Head of caudate nucleus (tissue), 42 donors: ENCODE results near the gene KCNK10.
A peak's percentile ranks its signal among the peaks of the same experiment; 100 is the strongest.

Source experiments
- DNase-seq, 42 donors: peaks; one replicate each; pipeline versions ENCODE4 v3.0.0 to v3.0.0-alpha.2; 2020 to 2021; ENCODE audit warnings: mixed read lengths in 7 of 42
- intact Hi-C: fragments of 100-400 bp; cut with DNase I; formaldehyde crosslinking; loops from one replicate; pipeline ENCODE4 v1.15.0; 2022

KCNK10 gene

GRCh38 chr14:88323086-88323522 lies at the start of gene KCNK10:
KCNK10 (minus strand) TSS chr14:88323269; CDS start chr14:88322798, 471 bp downstream.
- DNase-seq = peak in 36 of 42 donors; percentile 32 to 74 (median 52)
- intact Hi-C loops = no loop called here

GRCh38 chr14:88369496-88369895 lies 46.4 kb upstream of the KCNK10 start:
- DNase-seq = no peak
- intact Hi-C loops = no loop called here

GRCh38 chr14:88364710-88365413 lies 41.8 kb upstream of the KCNK10 start:
- intact Hi-C loops = no loop called here
- DNase-seq = no peak

GRCh38 chr14:88363644-88364043 lies 40.6 kb upstream of the KCNK10 start:
- DNase-seq = no peak
- intact Hi-C loops = no loop called here

GRCh38 chr14:88359500-88359899 lies 36.4 kb upstream of the KCNK10 start:
- DNase-seq = peak in 24 of 42 donors; percentile 16 to 74 (median 42)
- intact Hi-C loops = no loop called here

GRCh38 chr14:88354358-88354757 lies 31.3 kb upstream of the KCNK10 start:
- intact Hi-C loops = no loop called here
- DNase-seq = no peak

- no peak for DNase-seq
- intact Hi-C loops = no loop called here
These were observed 29.6 kb upstream of the KCNK10 start for GRCh38 chr14:88352698-88353097.

- intact Hi-C loops = no loop called here
- peak in 16 of 42 donors; percentile 10 to 72 (median 28) for DNase-seq
These were observed 29.1 kb upstream of the KCNK10 start for GRCh38 chr14:88351966-88352691.

- intact Hi-C loops = no loop called here
These were observed 25.5 kb upstream of the KCNK10 start for GRCh38 chr14:88348546-88348945.

GRCh38 chr14:88346048-88346639 lies 23.1 kb upstream of the KCNK10 start:
- no peak for DNase-seq
- intact Hi-C loops = no loop called here

More at GRCh38 chr14:88348546-88348945, 25.5 kb upstream of the KCNK10 start:
- no peak for DNase-seq

GRCh38 chr14:88342980-88343379 lies 19.9 kb upstream of the KCNK10 start:
- intact Hi-C loops = no loop called here
- no peak for DNase-seq

GRCh38 chr14:88340357-88340756 lies 17.3 kb upstream of the KCNK10 start:
- intact Hi-C loops = no loop called here
- DNase-seq = no peak

- DNase-seq = no peak
- intact Hi-C loops = no loop called here
These were observed 10.0 kb upstream of the KCNK10 start for GRCh38 chr14:88333036-88333435.

- no peak for DNase-seq
- intact Hi-C loops = no loop called here
These were observed 4.4 kb upstream of the KCNK10 start for GRCh38 chr14:88327497-88327896.

- intact Hi-C loops = no loop called here
- peak in 26 of 42 donors; percentile 16 to 63 (median 26) for DNase-seq
These were observed 3.5 kb upstream of the KCNK10 start for GRCh38 chr14:88326352-88327103.

- no peak for DNase-seq
- intact Hi-C loops = no loop called here
These were observed 2.8 kb upstream of the KCNK10 start for GRCh38 chr14:88325883-88326282.

- intact Hi-C loops = no loop called here
- no peak for DNase-seq
These were observed 1.9 kb upstream of the KCNK10 start for GRCh38 chr14:88324930-88325329.

- no peak for DNase-seq
- intact Hi-C loops = no loop called here
These were observed 1.4 kb upstream of the KCNK10 start for GRCh38 chr14:88324491-88324890.

GRCh38 chr14:88323523-88324199 lies 592 bp upstream of the KCNK10 start:
- intact Hi-C loops = no loop called here

More at GRCh38 chr14:88323523-88324199, 592 bp upstream of the KCNK10 start:
- peak in 31 of 42 donors; percentile 16 to 74 (median 42) for DNase-seq
